Measurements from ENCODE around the gene ARHGAP40. TPM values are rescaled to one million over a fixed set of nuclear protein-coding genes. Genes with fewer than 3 reads are reported as not detected.

The ARHGAP40 gene
- total and polyA plus RNA-seq, 2 of the 13 experiments (the other 11 are each of a cell fraction or from before 2014, with no cell fraction given) = 0.75 to 2.1 TPM

DNA sequence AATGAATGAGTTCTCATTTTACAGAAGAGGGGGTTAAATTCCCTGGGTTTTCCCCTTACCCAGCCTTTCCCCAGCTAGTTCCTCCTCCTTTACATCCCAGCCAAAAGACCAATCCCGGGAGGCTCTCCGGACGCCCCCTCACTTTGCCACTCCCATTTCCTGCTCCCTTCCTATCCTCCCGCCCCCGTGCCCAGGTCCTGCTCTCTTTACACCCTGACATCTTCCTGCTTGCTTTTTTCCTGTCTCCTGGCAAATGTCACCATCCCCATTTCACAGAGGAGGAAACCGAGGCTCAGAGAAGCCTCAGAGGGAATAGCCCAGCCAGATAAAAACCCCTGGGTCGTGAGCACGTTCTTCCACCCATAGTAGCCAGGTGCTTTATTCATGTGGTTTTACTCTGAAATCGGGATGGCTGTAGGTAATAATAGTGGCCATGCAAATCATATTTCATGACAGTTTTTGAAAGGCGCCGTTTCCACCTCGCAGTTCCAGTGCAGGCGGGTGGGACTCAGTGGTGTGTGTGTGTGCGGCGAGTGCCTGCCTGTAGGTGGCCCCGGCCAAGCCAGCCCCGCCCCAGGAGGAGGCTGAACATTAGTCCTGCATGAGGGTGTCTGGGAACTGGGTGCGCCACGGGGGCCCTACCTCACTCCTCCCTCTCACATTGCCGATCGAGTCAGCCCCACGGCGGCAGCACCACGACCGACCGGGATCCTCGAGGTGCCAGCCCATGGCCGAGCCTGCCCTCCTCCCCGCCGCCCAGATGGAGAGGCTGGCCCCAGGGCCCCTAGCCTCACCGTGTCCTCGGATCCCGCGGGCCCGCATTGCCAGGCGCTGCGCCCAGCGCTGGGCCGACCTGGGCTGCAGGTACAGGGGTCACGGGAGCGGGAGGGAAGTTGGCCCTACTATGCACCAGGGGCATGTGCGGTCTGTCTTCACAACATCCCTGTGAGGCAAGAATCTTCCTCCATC is at the start of gene ARHGAP40 (continued):
- TF ChIP-seq, protein P1, sequence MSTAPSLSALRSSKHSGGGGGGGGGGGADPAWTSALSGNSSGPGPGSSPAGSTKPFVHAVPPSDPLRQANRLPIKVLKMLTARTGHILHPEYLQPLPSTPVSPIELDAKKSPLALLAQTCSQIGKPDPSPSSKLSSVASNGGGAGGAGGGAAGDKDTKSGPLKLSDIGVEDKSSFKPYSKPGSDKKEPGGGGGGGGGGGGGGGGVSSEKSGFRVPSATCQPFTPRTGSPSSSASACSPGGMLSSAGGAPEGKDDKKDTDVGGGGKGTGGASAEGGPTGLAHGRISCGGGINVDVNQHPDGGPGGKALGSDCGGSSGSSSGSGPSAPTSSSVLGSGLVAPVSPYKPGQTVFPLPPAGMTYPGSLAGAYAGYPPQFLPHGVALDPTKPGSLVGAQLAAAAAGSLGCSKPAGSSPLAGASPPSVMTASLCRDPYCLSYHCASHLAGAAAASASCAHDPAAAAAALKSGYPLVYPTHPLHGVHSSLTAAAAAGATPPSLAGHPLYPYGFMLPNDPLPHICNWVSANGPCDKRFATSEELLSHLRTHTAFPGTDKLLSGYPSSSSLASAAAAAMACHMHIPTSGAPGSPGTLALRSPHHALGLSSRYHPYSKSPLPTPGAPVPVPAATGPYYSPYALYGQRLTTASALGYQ (CRISPR knock-in tag; IDR thresholded peaks at IDR 0.05) = no peak
- no peak for TF ChIP-seq POLR2AphosphoS2 (IDR thresholded peaks at IDR 0.05; ENCODE audit: low read depth, low read length)
- TF ChIP-seq ARHGAP35 (CRISPR knock-in tag; IDR thresholded peaks at IDR 0.05; ENCODE audit: borderline replicate concordance) = no peak
- TF ChIP-seq ZNF749 (CRISPR knock-in tag; IDR thresholded peaks at IDR 0.05; ENCODE audit: borderline replicate concordance) = no peak
- TF ChIP-seq ZNF709 (CRISPR knock-in tag; IDR thresholded peaks at IDR 0.05) = no peak
- no peak for TF ChIP-seq TOPORS (CRISPR knock-in tag; IDR thresholded peaks at IDR 0.05)
- no peak for TF ChIP-seq ZNF33A (CRISPR knock-in tag; IDR thresholded peaks at IDR 0.05; ENCODE audit: borderline replicate concordance)
- TF ChIP-seq, protein P2, sequence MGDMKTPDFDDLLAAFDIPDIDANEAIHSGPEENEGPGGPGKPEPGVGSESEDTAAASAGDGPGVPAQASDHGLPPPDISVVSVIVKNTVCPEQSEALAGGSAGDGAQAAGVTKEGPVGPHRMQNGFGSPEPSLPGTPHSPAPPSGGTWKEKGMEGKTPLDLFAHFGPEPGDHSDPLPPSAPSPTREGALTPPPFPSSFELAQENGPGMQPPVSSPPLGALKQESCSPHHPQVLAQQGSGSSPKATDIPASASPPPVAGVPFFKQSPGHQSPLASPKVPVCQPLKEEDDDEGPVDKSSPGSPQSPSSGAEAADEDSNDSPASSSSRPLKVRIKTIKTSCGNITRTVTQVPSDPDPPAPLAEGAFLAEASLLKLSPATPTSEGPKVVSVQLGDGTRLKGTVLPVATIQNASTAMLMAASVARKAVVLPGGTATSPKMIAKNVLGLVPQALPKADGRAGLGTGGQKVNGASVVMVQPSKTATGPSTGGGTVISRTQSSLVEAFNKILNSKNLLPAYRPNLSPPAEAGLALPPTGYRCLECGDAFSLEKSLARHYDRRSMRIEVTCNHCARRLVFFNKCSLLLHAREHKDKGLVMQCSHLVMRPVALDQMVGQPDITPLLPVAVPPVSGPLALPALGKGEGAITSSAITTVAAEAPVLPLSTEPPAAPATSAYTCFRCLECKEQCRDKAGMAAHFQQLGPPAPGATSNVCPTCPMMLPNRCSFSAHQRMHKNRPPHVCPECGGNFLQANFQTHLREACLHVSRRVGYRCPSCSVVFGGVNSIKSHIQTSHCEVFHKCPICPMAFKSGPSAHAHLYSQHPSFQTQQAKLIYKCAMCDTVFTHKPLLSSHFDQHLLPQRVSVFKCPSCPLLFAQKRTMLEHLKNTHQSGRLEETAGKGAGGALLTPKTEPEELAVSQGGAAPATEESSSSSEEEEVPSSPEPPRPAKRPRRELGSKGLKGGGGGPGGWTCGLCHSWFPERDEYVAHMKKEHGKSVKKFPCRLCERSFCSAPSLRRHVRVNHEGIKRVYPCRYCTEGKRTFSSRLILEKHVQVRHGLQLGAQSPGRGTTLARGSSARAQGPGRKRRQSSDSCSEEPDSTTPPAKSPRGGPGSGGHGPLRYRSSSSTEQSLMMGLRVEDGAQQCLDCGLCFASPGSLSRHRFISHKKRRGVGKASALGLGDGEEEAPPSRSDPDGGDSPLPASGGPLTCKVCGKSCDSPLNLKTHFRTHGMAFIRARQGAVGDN (CRISPR knock-in tag; IDR thresholded peaks at IDR 0.05) = peak; percentile 92
- TF ChIP-seq POLR2G (IDR thresholded peaks at IDR 0.05; ENCODE audit: low read depth, low read length) = peak; percentile 45; the same call in 1 of the 2 replicates
- no peak for TF ChIP-seq HNRNPH1 (optimal IDR thresholded peaks at IDR 0.05; ENCODE audit: low read depth, low read length)
- TF ChIP-seq TCF12 (IDR thresholded peaks at IDR 0.05) = no peak
- TF ChIP-seq TCF12 (CRISPR knock-in tag; IDR thresholded peaks at IDR 0.05) = no peak
- no peak for TF ChIP-seq PCBP2 (optimal IDR thresholded peaks at IDR 0.05; ENCODE audit: low read depth, low read length, poor library complexity, severe bottlenecking)
- TF ChIP-seq ZNF234 (CRISPR knock-in tag; conservative IDR thresholded peaks at IDR 0.05) = no peak
- TF ChIP-seq ZFAT (CRISPR knock-in tag; conservative IDR thresholded peaks at IDR 0.05) = no peak
- peak; percentile 77 for TF ChIP-seq TEAD3 (CRISPR knock-in tag; optimal IDR thresholded peaks at IDR 0.05; ENCODE audit: borderline replicate concordance)
- TF ChIP-seq DR1 (CRISPR knock-in tag; IDR thresholded peaks at IDR 0.05) = no peak
- TF ChIP-seq NKX3-1 (CRISPR knock-in tag; IDR thresholded peaks at IDR 0.05) = 0 out of 2 replicates have a peak, but pooled peaks have one; percentile 53
- TF ChIP-seq ZNF773 (CRISPR knock-in tag; IDR thresholded peaks at IDR 0.05; ENCODE audit: borderline replicate concordance) = 0 out of 2 replicates have a peak, but pooled peaks have one; percentile 58
- TF ChIP-seq, protein P3, sequence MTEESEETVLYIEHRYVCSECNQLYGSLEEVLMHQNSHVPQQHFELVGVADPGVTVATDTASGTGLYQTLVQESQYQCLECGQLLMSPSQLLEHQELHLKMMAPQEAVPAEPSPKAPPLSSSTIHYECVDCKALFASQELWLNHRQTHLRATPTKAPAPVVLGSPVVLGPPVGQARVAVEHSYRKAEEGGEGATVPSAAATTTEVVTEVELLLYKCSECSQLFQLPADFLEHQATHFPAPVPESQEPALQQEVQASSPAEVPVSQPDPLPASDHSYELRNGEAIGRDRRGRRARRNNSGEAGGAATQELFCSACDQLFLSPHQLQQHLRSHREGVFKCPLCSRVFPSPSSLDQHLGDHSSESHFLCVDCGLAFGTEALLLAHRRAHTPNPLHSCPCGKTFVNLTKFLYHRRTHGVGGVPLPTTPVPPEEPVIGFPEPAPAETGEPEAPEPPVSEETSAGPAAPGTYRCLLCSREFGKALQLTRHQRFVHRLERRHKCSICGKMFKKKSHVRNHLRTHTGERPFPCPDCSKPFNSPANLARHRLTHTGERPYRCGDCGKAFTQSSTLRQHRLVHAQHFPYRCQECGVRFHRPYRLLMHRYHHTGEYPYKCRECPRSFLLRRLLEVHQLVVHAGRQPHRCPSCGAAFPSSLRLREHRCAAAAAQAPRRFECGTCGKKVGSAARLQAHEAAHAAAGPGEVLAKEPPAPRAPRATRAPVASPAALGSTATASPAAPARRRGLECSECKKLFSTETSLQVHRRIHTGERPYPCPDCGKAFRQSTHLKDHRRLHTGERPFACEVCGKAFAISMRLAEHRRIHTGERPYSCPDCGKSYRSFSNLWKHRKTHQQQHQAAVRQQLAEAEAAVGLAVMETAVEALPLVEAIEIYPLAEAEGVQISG (CRISPR knock-in tag; IDR thresholded peaks at IDR 0.05) = peak; percentile 20; the same call in 1 of the 2 replicates
